ENCODE data around the gene STARD10.

The STARD10 gene

DNA sequence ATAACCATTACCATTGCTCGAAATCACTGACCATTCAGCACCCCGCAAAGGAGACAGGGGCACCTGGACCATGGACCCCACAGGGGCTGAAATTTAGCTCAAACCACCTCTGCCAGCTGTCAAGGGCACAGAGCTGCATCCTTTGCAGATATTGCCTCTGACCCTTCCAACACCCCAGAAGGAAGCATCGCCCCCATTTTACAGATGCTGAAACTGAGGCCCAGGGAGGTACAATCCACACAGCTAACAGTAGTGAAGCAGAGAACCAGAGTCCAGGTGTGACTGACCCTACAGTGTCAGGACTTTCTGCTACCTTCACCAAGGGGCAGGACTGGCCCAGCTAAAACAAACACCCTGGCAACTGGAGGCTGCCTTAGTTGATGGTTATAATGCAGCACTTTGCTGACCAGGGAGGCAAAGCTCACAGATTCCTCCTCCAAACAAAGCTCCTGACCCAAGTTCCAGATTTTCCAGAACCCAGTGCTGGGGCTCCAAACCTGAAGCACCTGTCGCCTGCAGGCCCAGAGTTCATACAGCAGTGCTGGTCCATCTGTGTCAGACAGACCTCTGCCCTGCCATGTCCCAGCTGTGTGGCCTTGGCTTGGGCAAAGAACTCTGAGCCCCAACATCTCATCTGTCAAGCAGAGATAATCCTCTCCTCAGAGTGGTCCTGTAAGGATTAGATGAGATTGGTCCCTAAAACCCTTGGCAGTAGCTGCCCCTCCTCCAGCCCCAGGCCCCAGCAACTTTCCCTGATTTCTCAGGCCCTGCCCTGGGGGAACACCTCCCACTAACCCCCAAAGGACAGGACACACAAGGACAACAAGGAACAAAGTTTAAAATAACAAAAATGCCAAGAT is 26.4 kb downstream of the STARD10 start:
- Histone ChIP-seq H3K9ac (no peak overlapping the region), H3K36me3 (no peaks in the 10 kb centered on the region; the same call in 1 of the 2 replicates), H3K4me1 (peaks cover 33% of the 10 kb centered on the region), H3K4me2 (no peak overlapping the region), H4K20me1 (no peaks in the 10 kb centered on the region; the same call in 1 of the 2 replicates), H3K9me3 (no peaks in the 10 kb centered on the region), H3K4me3 (no peak overlapping the region), H3K27me3 (no peaks in the 10 kb centered on the region), H3K27ac (no peak overlapping the region)
- TF ChIP-seq Cebpa-rat (IDR thresholded peaks at IDR 0.05), result no peak

DNA sequence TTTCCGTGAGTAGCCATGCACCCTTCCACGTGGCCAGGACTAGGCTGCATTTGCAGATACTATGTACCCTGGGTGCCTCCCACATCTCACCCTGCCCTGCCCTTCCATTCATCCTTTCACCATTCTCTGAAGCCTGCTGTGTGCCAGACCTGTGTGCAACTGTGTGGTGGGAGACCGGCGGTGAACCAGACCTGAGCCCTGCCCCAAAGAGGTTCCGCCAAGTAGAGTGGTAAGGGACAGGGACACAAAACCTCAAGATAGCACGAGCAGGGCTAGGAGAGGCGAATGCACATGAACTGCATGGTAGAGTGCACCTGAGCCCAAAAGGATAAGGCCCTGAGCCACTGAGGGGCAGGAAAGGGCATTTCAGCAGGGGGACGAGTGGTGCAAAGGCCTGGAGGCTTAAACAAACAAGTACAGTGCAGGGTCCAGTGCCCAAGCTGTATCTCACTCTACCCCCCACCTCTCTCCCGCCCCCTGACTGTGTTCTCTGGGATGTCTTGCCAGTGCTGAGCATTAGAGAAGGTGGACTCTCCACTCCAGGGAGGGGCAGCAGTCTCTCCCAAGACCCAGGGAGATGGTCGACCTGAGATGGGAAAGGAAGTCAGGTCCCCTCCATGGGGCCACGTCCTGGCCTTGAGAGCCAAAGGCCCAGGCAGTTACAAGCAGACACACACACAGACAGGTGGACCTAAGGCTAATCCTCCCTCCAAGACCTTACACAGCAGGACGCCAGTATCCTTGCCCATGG is 27.5 kb downstream of the STARD10 start:
- TF ChIP-seq Cebpa-rat (IDR thresholded peaks at IDR 0.05), result no peak
- Histone ChIP-seq H3K4me3 (no peak overlapping the region), H3K4me1 (peaks cover 37% of the 10 kb centered on the region), H3K36me3 (no peaks in the 10 kb centered on the region), H3K27ac (no peak overlapping the region), H3K9me3 (no peaks in the 10 kb centered on the region), H3K4me2 (no peak overlapping the region), H3K27me3 (no peaks in the 10 kb centered on the region), H4K20me1 (no peaks in the 10 kb centered on the region; the same call in 1 of the 2 replicates), H3K9ac (no peak overlapping the region)

DNA sequence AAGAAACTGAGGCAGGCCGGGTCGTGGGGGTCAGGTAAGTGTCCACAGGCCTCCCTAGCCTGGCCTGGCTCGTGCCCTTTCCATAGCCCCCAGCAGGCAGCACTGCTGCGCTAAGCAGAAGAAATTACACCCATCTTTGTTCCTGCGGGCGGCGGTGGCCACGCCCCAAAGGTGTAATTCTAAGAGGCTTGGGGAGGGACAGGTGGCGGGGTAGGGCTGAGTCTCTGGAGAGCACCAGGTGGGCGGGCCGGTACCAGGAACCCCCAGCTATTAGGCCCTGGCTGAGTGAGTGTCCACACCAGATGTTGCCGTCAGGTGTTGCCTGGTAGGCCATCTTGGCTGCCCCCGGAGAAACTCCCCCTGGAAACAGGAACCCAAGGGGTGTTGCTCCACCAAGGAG is 29.3 kb downstream of the STARD10 start:
- H3K9ac ChIP-seq, result no peak overlapping the region; the same call in 1 of the 2 replicates
- no peaks in the 10 kb centered on the region; the same call in 1 of the 2 replicates for H4K20me1 ChIP-seq
- peak overlapping the region; percentile 49 for H3K27ac ChIP-seq
- H3K9me3 ChIP-seq, result no peaks in the 10 kb centered on the region
- no peak overlapping the region for H3K4me3 ChIP-seq
- TF ChIP-seq Cebpa-rat (IDR thresholded peaks at IDR 0.05), result no peak
- peak overlapping the region; percentile 76 for H3K4me2 ChIP-seq
- H3K4me1 ChIP-seq, result peaks cover 40% of the 10 kb centered on the region
- H3K27me3 ChIP-seq, result no peaks in the 10 kb centered on the region
- H3K36me3 ChIP-seq, result no peaks in the 10 kb centered on the region

GRCh38 chr11:72763823-72764222 is 30.0 kb downstream of the STARD10 start:
- Histone ChIP-seq H3K36me3 (no peaks in the 10 kb centered on the region), H3K9ac (peak overlapping the region; percentile 7; the same call in 1 of the 2 replicates), H3K27ac (peak overlapping the region; percentile 49), H4K20me1 (no peaks in the 10 kb centered on the region; the same call in 1 of the 2 replicates), H3K4me3 (no peak overlapping the region), H3K27me3 (no peaks in the 10 kb centered on the region), H3K4me1 (peaks cover 46% of the 10 kb centered on the region), H3K4me2 (peak overlapping the region; percentile 76), H3K9me3 (no peaks in the 10 kb centered on the region)
- TF ChIP-seq Cebpa-rat (IDR thresholded peaks at IDR 0.05), result no peak

DNA sequence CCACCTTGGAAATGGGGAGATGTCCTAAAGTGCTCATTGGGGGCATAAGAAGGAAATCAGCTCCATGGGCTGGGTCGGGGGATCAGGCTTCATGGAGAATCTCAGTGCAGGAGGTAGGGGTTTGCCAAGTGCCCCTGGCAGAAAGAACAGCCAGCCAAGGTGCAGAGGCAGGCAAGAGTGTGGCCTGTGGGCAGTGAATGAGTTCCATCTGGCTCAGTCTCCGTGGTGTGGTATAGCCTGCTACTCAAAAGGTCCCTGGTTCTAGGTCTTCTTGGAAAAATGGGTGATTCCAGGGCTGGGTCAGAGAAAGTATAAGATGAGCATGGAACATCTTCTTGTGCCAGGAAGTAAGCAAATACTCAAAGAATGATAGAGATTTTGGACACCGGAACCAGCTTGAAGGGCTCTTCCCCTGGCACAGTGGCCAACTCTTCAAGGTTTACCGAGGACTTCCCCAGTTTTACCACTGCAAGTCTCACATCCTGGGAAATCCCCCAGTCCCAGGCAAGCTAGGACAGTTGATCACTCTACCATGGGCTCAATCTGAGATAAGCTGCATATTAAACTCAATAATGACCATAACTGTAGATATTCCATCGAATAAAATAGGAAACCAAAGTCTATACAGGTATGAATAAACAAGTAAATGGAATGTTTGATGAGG is 31.1 kb downstream of the STARD10 start:
- Histone ChIP-seq H3K9me3 (no peaks in the 10 kb centered on the region), H3K27me3 (no peaks in the 10 kb centered on the region), H3K4me2 (peak overlapping the region; percentile 76), H3K27ac (peak overlapping the region; percentile 5; the same call in 1 of the 2 replicates), H3K36me3 (peaks cover 7% of the 10 kb centered on the region; the same call in 1 of the 2 replicates), H3K9ac (no peak overlapping the region), H3K4me3 (no peak overlapping the region), H4K20me1 (no peaks in the 10 kb centered on the region; the same call in 1 of the 2 replicates), H3K4me1 (peaks cover 46% of the 10 kb centered on the region)
- TF ChIP-seq Cebpa-rat (IDR thresholded peaks at IDR 0.05), result no peak

DNA sequence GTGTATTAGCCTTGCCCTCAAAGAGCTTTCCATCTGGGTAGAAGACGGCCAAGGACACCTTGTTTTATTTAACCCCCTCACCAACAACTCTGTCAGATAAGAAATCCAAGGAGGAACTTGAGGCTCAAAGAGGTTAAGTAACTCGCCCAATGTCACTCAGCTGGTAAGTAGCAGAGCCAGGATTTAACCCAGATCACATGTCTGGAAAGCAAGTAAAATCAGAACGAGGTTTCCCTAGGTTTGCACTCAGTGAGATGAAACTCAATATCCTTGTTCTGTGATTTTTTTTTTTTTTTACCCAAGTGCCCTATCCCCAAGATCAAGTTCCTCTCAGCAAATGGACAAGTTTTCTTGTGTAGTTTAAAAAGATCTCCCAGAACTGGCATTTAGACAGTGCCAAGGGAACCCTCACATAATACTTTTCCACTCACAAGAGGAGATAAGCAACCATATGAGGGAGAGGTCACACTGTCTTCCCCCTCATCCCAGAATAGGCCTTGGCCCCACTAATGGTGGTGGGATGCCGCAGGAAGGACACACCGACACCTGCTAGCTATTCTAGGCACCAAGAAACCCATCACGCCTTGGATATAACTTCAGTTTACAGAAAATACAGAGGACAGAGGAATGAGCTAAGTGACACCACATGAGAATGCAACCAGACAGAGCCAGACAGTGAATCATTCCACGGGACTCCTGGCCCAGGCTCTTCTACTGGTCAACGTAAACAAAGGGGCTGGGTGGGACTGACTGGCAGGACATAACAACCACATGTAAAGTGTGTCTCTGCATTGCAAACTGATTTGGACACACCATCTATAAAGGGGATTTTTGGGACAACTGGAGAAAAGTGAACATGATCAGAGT is 33.1 kb downstream of the STARD10 start:
- H3K4me2 ChIP-seq, result no peak overlapping the region
- no peak overlapping the region for H3K9ac ChIP-seq
- H3K36me3 ChIP-seq, result peaks cover 13% of the 10 kb centered on the region; the same call in 1 of the 2 replicates
- no peak overlapping the region for H3K4me3 ChIP-seq
- no peak overlapping the region for H3K27ac ChIP-seq
- no peak for TF ChIP-seq Cebpa-rat (IDR thresholded peaks at IDR 0.05)
- H3K27me3 ChIP-seq, result no peaks in the 10 kb centered on the region
- H3K4me1 ChIP-seq, result peaks cover 38% of the 10 kb centered on the region
- H4K20me1 ChIP-seq, result no peaks in the 10 kb centered on the region; the same call in 1 of the 2 replicates
- no peaks in the 10 kb centered on the region for H3K9me3 ChIP-seq

GRCh38 chr11:72759468-72759985 is 34.3 kb downstream of the STARD10 start:
- Histone ChIP-seq H3K4me3 (no peak overlapping the region), H3K27me3 (no peaks in the 10 kb centered on the region), H3K4me2 (no peak overlapping the region), H3K27ac (no peak overlapping the region), H3K4me1 (peaks cover 34% of the 10 kb centered on the region), H3K36me3 (peaks cover 13% of the 10 kb centered on the region; the same call in 1 of the 2 replicates), H4K20me1 (no peaks in the 10 kb centered on the region; the same call in 1 of the 2 replicates), H3K9ac (no peak overlapping the region), H3K9me3 (no peaks in the 10 kb centered on the region)
- no peak for TF ChIP-seq Cebpa-rat (IDR thresholded peaks at IDR 0.05)

GRCh38 chr11:72758690-72759389 is 35.0 kb downstream of the STARD10 start:
- Histone ChIP-seq H3K4me3 (no peak overlapping the region), H3K36me3 (peaks cover 13% of the 10 kb centered on the region; the same call in 1 of the 2 replicates), H3K4me2 (no peak overlapping the region), H3K27me3 (no peaks in the 10 kb centered on the region), H4K20me1 (no peaks in the 10 kb centered on the region), H3K4me1 (peaks cover 31% of the 10 kb centered on the region), H3K27ac (no peak overlapping the region), H3K9me3 (no peaks in the 10 kb centered on the region), H3K9ac (no peak overlapping the region)
- TF ChIP-seq Cebpa-rat (IDR thresholded peaks at IDR 0.05), result no peak
